HG03103 (cell line): ENCODE data around the gene C4A.
"Not testable (repeated sequence)": the region's sequence is repeated elsewhere in the genome, so short reads cannot be mapped to it uniquely, and the experiment has no call there.

Experiments used
- ATAC-seq: cut with Tn5 transposase; IDR thresholded peaks from one replicate; pipeline ENCODE4 v1.9.1; 2021; ENCODE audit warnings: low read depth; ENCODE audit not compliant: unreplicated experiment

C4A gene

GRCh38 chr6:31958741-31959739 lies 22.8 kb upstream of the C4A start, which contains the start of the genes NELFE and SKIC2:
Gene NELFE, minus strand, starts transcription at chr6:31958971. Its CDS starts 525 bp downstream, at chr6:31958446.
Gene SKIC2, plus strand, starts transcription at chr6:31959175. Its CDS starts 18 bp downstream, at chr6:31959193.
- peak; percentile 92 for ATAC-seq

DNA sequence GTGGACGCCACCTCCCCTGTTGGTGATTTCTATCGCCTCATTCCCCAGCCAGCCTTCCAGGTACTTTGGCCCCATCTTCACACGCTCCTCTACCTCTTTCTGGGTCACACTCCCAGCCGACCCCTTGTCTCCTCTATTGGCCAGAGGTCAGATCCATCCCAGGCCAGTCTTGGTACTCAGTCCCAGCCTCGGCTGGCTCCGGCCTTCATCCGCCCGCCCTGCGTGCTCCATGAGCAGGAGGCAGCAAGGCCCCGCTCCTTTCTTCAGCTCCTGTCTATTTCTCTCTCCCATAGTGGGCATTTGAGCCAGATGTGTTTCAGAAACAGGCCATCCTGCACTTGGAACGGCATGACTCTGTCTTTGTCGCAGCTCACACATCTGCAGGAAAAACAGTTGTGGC lies 20.2 kb upstream of the C4A start:
- ATAC-seq, result no peak

- no peak for ATAC-seq
These were observed 17.9 kb upstream of the C4A start for GRCh38 chr6:31963921-31964320.

DNA sequence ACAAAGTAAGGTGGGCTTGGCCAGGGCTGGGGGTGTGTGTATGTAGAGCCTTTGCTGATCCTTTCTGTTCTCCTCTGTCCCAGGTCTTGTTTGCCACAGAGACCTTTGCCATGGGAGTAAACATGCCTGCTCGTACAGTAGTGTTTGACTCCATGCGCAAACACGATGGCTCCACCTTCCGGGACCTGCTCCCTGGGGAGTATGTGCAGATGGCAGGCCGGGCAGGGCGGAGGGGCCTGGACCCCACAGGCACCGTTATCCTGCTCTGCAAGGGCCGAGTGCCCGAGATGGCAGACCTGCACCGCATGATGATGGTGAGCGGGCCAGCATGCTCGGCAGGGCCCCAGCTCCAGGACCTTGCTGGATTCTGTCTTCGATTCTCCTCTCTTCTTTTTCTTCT lies 16.2 kb upstream of the C4A start:
- ATAC-seq, result no peak

- no peak for ATAC-seq
These were observed 15.4 kb upstream of the C4A start for GRCh38 chr6:31966506-31966905.

- ATAC-seq, result no peak
These were observed 14.6 kb upstream of the C4A start for GRCh38 chr6:31966997-31967925.

DNA sequence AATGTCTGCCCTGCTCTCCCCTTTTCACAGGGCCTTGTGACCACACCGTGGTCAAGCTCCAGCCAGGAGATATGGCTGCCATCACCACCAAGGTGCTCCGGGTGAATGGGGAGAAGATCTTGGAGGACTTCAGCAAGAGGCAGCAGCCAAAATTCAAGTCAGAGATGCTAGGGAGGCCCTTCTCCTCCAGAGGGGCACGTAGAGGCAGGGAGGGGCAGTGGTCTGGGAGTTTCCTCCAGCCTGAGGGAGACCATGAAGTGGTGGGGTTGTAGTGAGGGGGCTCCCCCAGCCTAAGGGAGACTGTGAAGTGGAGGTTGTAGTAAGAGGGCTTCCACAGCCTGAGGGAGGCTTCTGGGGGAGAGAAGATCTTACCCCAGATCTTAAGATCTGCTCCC lies 13.9 kb upstream of the C4A start:
- no peak for ATAC-seq

DNA sequence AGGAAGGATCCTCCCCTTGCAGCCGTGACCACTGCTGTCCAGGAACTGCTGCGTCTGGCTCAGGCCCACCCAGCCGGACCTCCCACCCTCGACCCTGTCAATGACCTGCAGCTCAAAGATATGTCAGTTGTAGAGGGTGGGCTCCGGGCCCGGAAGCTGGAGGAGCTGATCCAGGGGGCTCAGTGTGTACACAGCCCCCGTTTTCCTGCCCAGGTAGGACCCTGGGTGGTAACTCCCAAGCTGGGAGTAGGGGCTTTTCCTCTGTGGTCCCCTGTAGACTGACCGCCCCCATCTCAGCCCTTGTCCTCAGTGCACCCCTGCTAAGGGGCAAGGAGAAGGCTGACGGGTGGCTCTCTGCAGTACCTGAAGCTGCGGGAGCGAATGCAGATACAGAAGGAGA lies 13.5 kb upstream of the C4A start:
- ATAC-seq, result no peak

DNA sequence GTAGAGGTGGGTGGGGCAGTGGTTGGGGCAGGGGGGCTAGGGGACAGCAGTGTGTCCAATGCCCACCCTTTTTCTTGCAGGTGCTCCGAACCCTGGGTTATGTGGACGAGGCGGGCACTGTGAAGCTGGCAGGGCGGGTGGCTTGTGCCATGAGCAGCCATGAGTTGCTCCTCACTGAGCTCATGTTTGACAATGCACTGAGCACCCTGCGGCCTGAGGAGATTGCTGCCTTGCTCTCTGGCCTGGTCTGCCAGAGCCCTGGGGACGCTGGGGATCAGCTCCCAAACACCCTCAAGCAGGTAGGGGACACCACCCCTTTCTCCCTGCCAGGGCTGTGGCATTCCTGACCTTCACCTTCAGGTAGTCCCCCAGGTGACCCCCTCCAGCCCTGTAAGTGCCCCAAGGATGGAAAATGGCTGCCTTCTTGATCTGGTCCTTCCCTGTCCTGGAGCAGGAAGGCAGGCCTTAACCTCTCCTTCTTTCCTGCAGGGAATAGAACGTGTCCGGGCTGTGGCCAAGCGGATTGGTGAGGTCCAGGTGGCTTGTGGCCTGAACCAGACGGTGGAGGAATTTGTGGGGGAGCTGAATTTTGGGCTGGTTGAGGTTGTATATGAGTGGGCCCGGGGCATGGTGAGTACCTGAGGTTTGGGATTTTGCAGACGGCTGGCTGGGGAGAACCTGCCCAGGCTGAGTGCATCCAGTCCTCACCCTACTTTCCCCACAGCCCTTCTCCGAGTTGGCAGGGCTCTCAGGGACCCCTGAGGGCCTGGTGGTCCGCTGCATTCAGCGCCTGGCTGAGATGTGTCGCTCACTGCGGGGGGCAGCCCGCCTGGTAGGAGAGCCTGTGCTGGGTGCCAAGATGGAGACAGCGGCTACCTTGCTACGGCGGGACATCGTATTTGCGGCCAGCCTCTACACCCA lies 12.8 kb upstream of the C4A start:
- ATAC-seq, result no peak

- no peak for ATAC-seq
These were observed 11.9 kb upstream of the C4A start for GRCh38 chr6:31969712-31970603.

- ATAC-seq, result no peak
These were observed 11.1 kb upstream of the C4A start for GRCh38 chr6:31970604-31971271.

- ATAC-seq, result no peak
These were observed 10.4 kb upstream of the C4A start for GRCh38 chr6:31971279-31971992.

GRCh38 chr6:31971993-31972708 lies 9.7 kb upstream of the C4A start, which contains the start of gene DXO:
Gene DXO, minus strand, starts transcription at chr6:31972138. Its CDS starts 463 bp downstream, at chr6:31971675.
- ATAC-seq, result peak; percentile 88

DNA sequence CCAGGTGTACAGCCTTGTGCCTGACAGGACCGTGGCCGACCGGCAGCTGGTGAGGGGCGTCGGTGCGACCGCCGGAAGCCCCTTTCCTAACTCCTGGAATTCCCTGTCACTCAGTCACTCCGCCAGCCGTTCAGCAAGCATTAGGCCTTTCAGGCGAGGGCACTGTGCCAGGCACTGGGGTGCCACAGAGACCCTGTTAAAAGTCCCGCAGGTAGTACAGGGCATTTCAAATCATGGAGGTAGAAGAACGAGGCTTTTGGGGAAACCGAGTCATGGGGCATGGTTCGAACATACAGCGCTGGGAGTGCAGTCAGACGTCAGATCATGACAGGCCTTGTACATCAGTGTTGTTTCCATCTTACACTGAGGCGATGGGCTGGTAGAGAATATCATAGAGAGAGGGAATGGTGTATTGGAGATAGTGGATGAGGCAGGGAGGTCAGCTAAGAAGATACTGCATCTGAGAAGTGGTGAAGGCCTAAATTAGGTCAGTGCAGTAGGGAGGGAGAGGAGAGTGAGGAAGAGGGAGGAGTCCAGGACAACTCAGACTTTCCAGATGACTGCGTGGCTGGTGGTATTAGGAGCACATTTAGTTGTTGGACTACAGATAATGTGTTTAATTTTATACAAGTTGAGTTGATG lies 9.0 kb upstream of the C4A start:
- no peak for ATAC-seq

DNA sequence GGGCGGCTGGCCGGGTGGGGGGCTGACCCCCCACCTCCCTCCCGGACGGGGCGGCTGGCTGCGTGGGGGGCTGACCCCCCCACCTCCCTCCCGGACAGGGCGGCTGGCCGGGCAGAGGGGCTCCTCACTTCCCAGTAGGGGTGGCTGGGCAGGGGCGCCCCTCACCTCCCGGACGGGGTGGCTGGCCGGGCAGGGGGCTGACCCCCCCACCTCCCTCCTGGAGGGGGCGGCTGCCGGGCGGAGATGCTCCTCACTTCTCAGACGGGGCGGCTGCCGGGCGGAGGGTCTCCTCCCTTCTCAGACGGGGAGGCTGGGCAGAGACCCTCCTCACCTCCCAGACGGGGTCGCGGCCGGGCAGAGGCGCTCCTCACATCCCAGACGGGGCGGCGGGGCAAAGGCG lies 5.8 kb upstream of the C4A start:
- not testable (repeated sequence) for ATAC-seq

GRCh38 chr6:31977816-31978431 lies 3.9 kb upstream of the C4A start:
- no peak for ATAC-seq
